ENCODE measurements around the gene CNOT6.

CNOT6 gene

DNA sequence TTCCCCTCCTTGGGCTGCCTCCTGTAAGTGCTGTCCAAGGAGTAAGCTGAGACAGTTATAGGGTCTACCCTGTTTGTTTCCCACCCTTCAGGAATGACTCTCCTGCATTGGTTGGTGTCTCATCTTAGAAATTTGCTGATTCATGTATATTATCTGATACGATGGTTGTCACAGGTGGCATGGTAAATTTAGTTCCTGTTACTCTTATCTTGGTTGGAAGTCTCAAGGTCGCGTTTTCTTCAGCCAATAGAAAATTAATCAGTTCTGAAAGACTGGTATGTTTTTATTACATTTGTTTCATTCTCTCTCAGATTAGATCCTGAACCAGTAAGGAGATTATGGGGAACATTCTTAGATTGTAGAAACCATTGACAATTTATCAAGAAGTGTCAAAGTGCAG lies 54.4 kb downstream of the CNOT6 start:
- TF ChIP-seq TAF1 (IDR thresholded peaks at IDR 0.05; ENCODE audit: borderline replicate concordance, insufficient read depth, low read length) (no peak), REST (IDR thresholded peaks at IDR 0.05; ENCODE audit: insufficient read depth in 1 of 2, low read depth in 2 of 2, low read length in 2 of 2) (no peak)

- no peak for TF ChIP-seq POLR2AphosphoS5 (IDR thresholded peaks at IDR 0.05; ENCODE audit: low read depth, low read length)
Observed at GRCh38 chr5:180553530-180553929, 59.4 kb downstream of the CNOT6 start.

DNA sequence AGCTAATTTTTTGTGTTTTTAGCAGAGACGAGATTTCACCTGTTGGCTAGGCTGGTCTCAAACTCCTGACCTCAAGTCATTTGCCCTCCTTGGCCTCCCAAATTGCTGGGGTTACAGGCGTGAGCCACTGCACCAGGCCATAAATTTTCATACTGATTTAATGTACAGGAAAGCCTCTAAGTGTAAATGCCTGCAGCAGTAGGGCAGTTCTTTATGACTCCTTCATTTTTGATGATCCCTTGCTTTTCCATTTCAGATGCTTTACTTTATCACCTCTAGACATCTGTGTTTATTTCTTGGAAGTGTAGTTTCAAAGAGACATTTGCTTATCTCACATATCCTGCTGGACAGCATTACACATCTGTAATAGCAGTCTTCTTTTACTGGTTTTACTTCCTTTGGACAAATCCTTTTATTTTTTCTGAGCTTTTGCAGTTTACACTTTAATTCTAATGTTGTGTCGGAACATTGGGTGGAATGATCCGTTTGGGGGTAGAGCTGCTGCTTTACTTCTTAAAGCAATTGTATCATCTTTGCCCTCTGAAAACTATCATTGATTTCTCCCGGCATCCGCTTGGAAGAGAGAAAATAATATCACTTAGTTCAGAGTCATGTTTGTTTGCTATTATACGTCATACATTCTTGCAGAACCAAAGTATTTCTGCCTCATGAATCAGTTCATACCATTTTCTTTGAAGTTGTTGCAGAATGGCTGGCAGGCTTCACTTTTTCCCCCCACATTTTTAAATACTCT lies 61.2 kb downstream of the CNOT6 start:
- no peak for TF ChIP-seq TAF1 (IDR thresholded peaks at IDR 0.05; ENCODE audit: borderline replicate concordance, insufficient read depth, low read length)
- TF ChIP-seq SIN3A (IDR thresholded peaks at IDR 0.05; ENCODE audit: borderline replicate concordance, insufficient read depth, low read length) = no peak
- TF ChIP-seq POLR2AphosphoS5 (IDR thresholded peaks at IDR 0.05; ENCODE audit: low read depth, low read length) = no peak
- no peak for TF ChIP-seq REST (IDR thresholded peaks at IDR 0.05; ENCODE audit: insufficient read depth in 1 of 2, low read depth in 2 of 2, low read length in 2 of 2)
- TF ChIP-seq FOXP2 (optimal IDR thresholded peaks at IDR 0.05; ENCODE audit: borderline replicate concordance, extremely low read depth, extremely low read length, insufficient read depth) = no peak

GRCh38 chr5:180557217-180557809 lies 63.1 kb downstream of the CNOT6 start:
- TF ChIP-seq FOXP2 (optimal IDR thresholded peaks at IDR 0.05; ENCODE audit: borderline replicate concordance, extremely low read depth, extremely low read length, insufficient read depth) (no peak), POLR2AphosphoS5 (IDR thresholded peaks at IDR 0.05; ENCODE audit: low read depth, low read length) (no peak), SIN3A (IDR thresholded peaks at IDR 0.05; ENCODE audit: borderline replicate concordance, insufficient read depth, low read length) (no peak), TAF1 (IDR thresholded peaks at IDR 0.05; ENCODE audit: borderline replicate concordance, insufficient read depth, low read length) (no peak), REST (IDR thresholded peaks at IDR 0.05; ENCODE audit: insufficient read depth in 1 of 2, low read depth in 2 of 2, low read length in 2 of 2) (no peak)

DNA sequence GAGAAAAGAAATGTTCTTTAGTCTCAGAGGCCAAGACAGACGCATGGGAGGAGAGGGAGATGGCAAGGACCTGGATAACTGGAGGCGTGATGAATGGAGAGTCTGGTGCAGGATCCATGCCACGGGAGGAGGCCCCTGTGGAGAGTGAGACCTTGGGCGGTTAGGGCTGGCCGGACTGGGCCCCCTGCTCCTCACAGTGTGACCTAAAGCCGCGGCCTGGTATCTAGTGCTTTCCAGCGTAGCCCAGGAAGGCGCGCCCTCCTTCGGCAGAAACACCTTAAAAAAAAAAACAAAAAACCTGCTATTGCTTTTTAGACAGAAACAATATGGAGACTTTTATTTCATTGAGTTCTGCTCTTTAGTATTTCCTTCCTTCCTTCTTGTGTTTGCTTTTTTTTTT lies 64.1 kb downstream of the CNOT6 start:
- TF ChIP-seq FOXP2 (optimal IDR thresholded peaks at IDR 0.05; ENCODE audit: borderline replicate concordance, extremely low read depth, extremely low read length, insufficient read depth) (no peak), SIN3A (IDR thresholded peaks at IDR 0.05; ENCODE audit: borderline replicate concordance, insufficient read depth, low read length) (no peak), TAF1 (IDR thresholded peaks at IDR 0.05; ENCODE audit: borderline replicate concordance, insufficient read depth, low read length) (no peak), REST (IDR thresholded peaks at IDR 0.05; ENCODE audit: insufficient read depth in 1 of 2, low read depth in 2 of 2, low read length in 2 of 2) (no peak), POLR2AphosphoS5 (IDR thresholded peaks at IDR 0.05; ENCODE audit: low read depth, low read length) (no peak)
